HCT116 (cell line): ENCODE data around the gene TNFRSF18. TPM values are rescaled to one million over a fixed set of nuclear protein-coding genes. Genes with fewer than 3 reads are reported as not detected.

Experiments used
- ATAC-seq: fragments of 200-7000 bp; cut with Tn5 transposase; 2 replicates; pipeline ENCODE4 v1.9.1; 2020; ENCODE audit warnings: mild to moderate bottlenecking, moderate library complexity
- BruUV-seq: library from RNA; stranded (reverse); fragments of 400-500 nt; replicated peaks from 2 replicates; lab custom pipeline; 2021; lab: Mats Ljungman, UMichigan
- CTCF ChIA-PET: fragments of 300-600 bp; sonication (Branson Sonifier 250); formaldehyde crosslinking; loops from one replicate; lab custom pipeline; 2021; ENCODE audit warnings: antibody characterized with exemption; lab: Charles Lee
- POLR2A ChIA-PET: fragments of 300-600, 350-600 bp; sonication (Branson Sonifier 250); formaldehyde crosslinking; loops from one replicate; lab custom pipeline; 2021; ENCODE audit warnings: antibody characterized with exemption; lab: Charles Lee
- RAD21 ChIA-PET, 2 experiments: fragments of 300-600 bp; sonication (Branson Sonifier 250); formaldehyde crosslinking; loops; one replicate each; lab custom pipeline; 2023; ENCODE audit warnings: low total read pairs in 2 of 2; ENCODE audit not compliant: uncharacterized antibody in 2 of 2, unreplicated experiment in 2 of 2, low non-redundant PET in 1 of 2; lab: Charles Lee
- DNase-seq: peaks from one replicate; pipeline ENCODE4 v3.0.0-alpha.2; 2010; ENCODE audit warnings: low read depth, low spot score
- H2AFZ ChIP-seq: fragments of 200-600 bp; shearing (Covaris generic), sonication (generic); 2 replicates; pipeline ENCODE4 v1.6.1; 2017; ENCODE audit warnings: low read depth, mixed run types, mixed read lengths, antibody characterized with exemption, low read length; ENCODE audit not compliant: poor library complexity, severe bottlenecking
- H3K27ac ChIP-seq: 2 replicates; pipeline ENCODE4 v1.5.1; 2012; ENCODE audit warnings: low read depth, low read length
- H3K27me3 ChIP-seq: fragments of 200-600 bp; sonication (generic); 2 replicates; pipeline ENCODE4 v1.6.1; 2016; ENCODE audit warnings: mixed run types, low read length, mixed read lengths; ENCODE audit not compliant: insufficient read depth
- H3K36me3 ChIP-seq, 2 experiments: fragments of 200-500 bp in 1 of 2; fragments of 200-600 bp in 1 of 2; sonication (Bioruptor generic) in 1 of 2; sonication (generic) in 1 of 2; 2 replicates each; pipeline versions ENCODE4 v1.5.1 to v1.6.1; 2014 to 2016; ENCODE audit warnings: low read length in 2 of 2, inconsistent platforms in 1 of 2, mixed read lengths in 1 of 2, mixed run types in 1 of 2; ENCODE audit not compliant: insufficient read depth in 2 of 2, control insufficient read depth in 1 of 2
- H3K4me1 ChIP-seq, 2 experiments: fragments of 200-600 bp in 1 of 2; sonication (generic) in 1 of 2; 2 replicates each; pipeline versions ENCODE4 v1.5.1 to v1.6.1; 2012 to 2017; ENCODE audit warnings: low read length in 2 of 2, inconsistent platforms in 1 of 2, mild to moderate bottlenecking in 1 of 2, mixed read lengths in 1 of 2, mixed run types in 1 of 2, moderate library complexity in 1 of 2; ENCODE audit not compliant: insufficient read depth in 2 of 2, control insufficient read depth in 1 of 2
- H3K4me2 ChIP-seq: fragments of 200-600 bp; sonication (generic); 2 replicates; pipeline ENCODE4 v1.6.1; 2017; ENCODE audit warnings: mixed run types, low read length, mixed read lengths
- H3K4me3 ChIP-seq, 2 experiments: fragments of 200-600 bp in 1 of 2; sonication (generic) in 1 of 2; replicated peaks in 1 of 2; 2 replicates each; pipeline ENCODE4 v1.5.1; 2011 to 2016; ENCODE audit warnings: low read length in 2 of 2, control low read depth in 1 of 2, low read depth in 1 of 2, mild to moderate bottlenecking in 1 of 2, mixed read lengths in 1 of 2, mixed run types in 1 of 2
- H3K79me2 ChIP-seq: fragments of 200-600 bp; sonication (generic); 2 replicates; pipeline ENCODE4 v1.6.1; 2017; ENCODE audit warnings: mild to moderate bottlenecking, mixed run types, low read length, moderate library complexity, mixed read lengths; ENCODE audit not compliant: insufficient read depth
- H3K9ac ChIP-seq: fragments of 200-600 bp; sonication (generic); 2 replicates; pipeline ENCODE4 v1.6.1; 2016; ENCODE audit warnings: low read length, mixed read lengths
- H3K9me2 ChIP-seq: fragments of 200-600 bp; sonication (generic), shearing (Covaris generic); 2 replicates; pipeline ENCODE4 v1.6.1; 2017; ENCODE audit warnings: mixed run types, mild to moderate bottlenecking, moderate library complexity; ENCODE audit not compliant: insufficient read depth
- H3K9me3 ChIP-seq, 2 experiments: fragments of 200-500 bp in 1 of 2; fragments of 200-600 bp in 1 of 2; sonication (Bioruptor generic) in 1 of 2; sonication (generic) in 1 of 2; 2 replicates each; pipeline ENCODE4 v1.6.1; 2014 to 2017; ENCODE audit warnings: low read length in 2 of 2, mixed read lengths in 2 of 2, inconsistent platforms in 1 of 2, low read depth in 1 of 2, mild to moderate bottlenecking in 1 of 2, mixed run types in 1 of 2, moderate library complexity in 1 of 2; ENCODE audit not compliant: control insufficient read depth in 1 of 2, insufficient read depth in 1 of 2
- H4K20me1 ChIP-seq: fragments of 200-600 bp; sonication (generic), shearing (Covaris generic); 2 replicates; pipeline ENCODE4 v1.6.1; 2017; ENCODE audit warnings: mixed run types, mild to moderate bottlenecking, moderate library complexity; ENCODE audit not compliant: insufficient read depth
- CTCF ChIP-seq, 3 experiments: fragments of 200-600 bp in 1 of 3; sonication (generic) in 1 of 3; IDR thresholded peaks in 2 of 3; conservative IDR thresholded peaks in 1 of 3; 2 replicates each; pipeline ENCODE4 v1.5.1; 2012 to 2017; ENCODE audit warnings: low read depth in 2 of 3, low read length in 2 of 3, antibody characterized with exemption in 1 of 3, borderline replicate concordance in 1 of 3, control low read depth in 1 of 3, mild to moderate bottlenecking in 1 of 3, mixed read lengths in 1 of 3, mixed run types in 1 of 3, moderate library complexity in 1 of 3; ENCODE audit not compliant: insufficient read depth in 1 of 3
- EGR1 ChIP-seq: IDR thresholded peaks from 2 replicates; pipeline ENCODE4 v1.6.1; 2012; ENCODE audit warnings: low read depth
- ELF1 ChIP-seq: IDR thresholded peaks from 2 replicates; pipeline ENCODE4 v1.6.1; 2012; ENCODE audit warnings: low read depth, borderline replicate concordance
- FOSL1 ChIP-seq: IDR thresholded peaks from 2 replicates; pipeline ENCODE4 v1.6.1; 2012; ENCODE audit warnings: low read depth
- POLR2A ChIP-seq: IDR thresholded peaks from 2 replicates; pipeline ENCODE4 v1.7.0; 2011; ENCODE audit warnings: borderline replicate concordance; ENCODE audit not compliant: insufficient read depth, insufficient read length; ENCODE audit errors: extremely low read depth
- TCF7L2 ChIP-seq: IDR thresholded peaks from 2 replicates; pipeline ENCODE4 v1.7.0; 2011; ENCODE audit warnings: borderline replicate concordance, inconsistent platforms; ENCODE audit not compliant: insufficient read depth, insufficient read length; ENCODE audit errors: extremely low read depth
- YY1 ChIP-seq: IDR thresholded peaks from 2 replicates; pipeline ENCODE4 v1.6.1; 2011; ENCODE audit warnings: low read length, low read depth, moderate library complexity, mild to moderate bottlenecking; ENCODE audit not compliant: insufficient replicate concordance; ENCODE audit errors: extremely low read depth
- ZFX ChIP-seq: fragments of 450-650 bp; IDR thresholded peaks from 2 replicates; pipeline ENCODE4 v1.6.1; 2017
- intact Hi-C: fragments of 100-400 bp; cut with micrococcal nuclease; formaldehyde crosslinking; loops from 2 replicates; pipeline ENCODE4 v1.10.0; 2022
- total RNA-seq: library from RNA; stranded (reverse); gene quantifications from one replicate; pipeline ENCODE4 v1.2.1, GENCODE V29; 2021; ENCODE audit not compliant: unreplicated experiment

TNFRSF18 gene
- total RNA-seq, 1 experiment from 2014 or later: 56.2 TPM

DNA sequence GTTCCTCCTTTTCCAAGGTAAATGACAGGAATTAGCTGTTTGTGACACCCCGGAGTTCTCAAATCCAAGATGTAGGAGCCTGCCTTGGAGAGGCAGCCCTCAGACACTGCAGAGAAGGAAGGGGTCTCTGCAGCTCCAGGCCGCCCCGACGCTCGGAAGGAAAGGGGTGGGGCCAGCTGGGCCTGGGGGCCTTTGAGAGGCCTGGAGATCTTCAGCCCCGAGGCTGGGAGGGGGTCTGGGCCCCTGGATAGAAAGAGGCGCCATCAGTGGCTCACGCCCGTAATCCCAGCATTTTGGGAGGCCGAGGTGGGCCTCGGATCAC is 1.1 kb upstream of the TNFRSF18 start:
- H3K4me3 ChIP-seq: peak overlapping the region; percentile 9 to 67; a peak in 2 of 4 replicates
- no peaks in the 10 kb centered on the region for H3K9me3 ChIP-seq
- H3K4me2 ChIP-seq: peak overlapping the region; percentile 97
- DNase-seq (no peak), ATAC-seq (no peak)
- ChIA-PET POLR2A (no interaction called here), RAD21 (no interaction called here), CTCF (no interaction called here)
- H3K27me3 ChIP-seq: no peaks in the 10 kb centered on the region
- no peaks in the 10 kb centered on the region for H3K36me3 ChIP-seq
- peaks cover 30 to 38% of the 10 kb centered on the region in 2 experiments for H3K4me1 ChIP-seq
- peak overlapping the region; percentile 94 for H3K27ac ChIP-seq
- H3K9me2 ChIP-seq: no peaks in the 10 kb centered on the region
- intact Hi-C loops: loop anchor here (5.0 kb wide), 1 partner anchor 45 kb away; no protein-coding TSS in a partner anchor
- peaks cover 8% of the 10 kb centered on the region; the same call in 1 of the 2 replicates for H3K79me2 ChIP-seq
- no peaks in the 10 kb centered on the region for H4K20me1 ChIP-seq
- no TSS peak for BruUV-seq
- TF ChIP-seq TCF7L2: no peak
- TF ChIP-seq POLR2A: no peak
- no peak for TF ChIP-seq FOSL1
- TF ChIP-seq ELF1: no peak
- no peak for TF ChIP-seq ZFX
- TF ChIP-seq EGR1: no peak
- no peak overlapping the region for H2AFZ ChIP-seq
- no peak overlapping the region; the same call in 1 of the 2 replicates for H3K9ac ChIP-seq

GRCh38 chr1:1206966-1207531 is 657 bp upstream of the TNFRSF18 start:
- TF ChIP-seq YY1 (no peak), CTCF (IDR thresholded peaks at IDR 0.05 in 2 of 3, conservative IDR thresholded peaks at IDR 0.05 in 1 of 3; ENCODE audit: borderline replicate concordance in 1 of 3, insufficient read depth in 1 of 3, low read depth in 2 of 3, low read length in 2 of 3) (peak in 1 of 3 experiments; percentile 23; a peak in 2 of 6 replicates)
- TF ChIP-seq, all 23 proteins: peak for 1
- Histone ChIP-seq H3K79me2 (peaks cover 8% of the 10 kb centered on the region; the same call in 1 of the 2 replicates), H3K4me2 (peak overlapping the region; percentile 97), H3K9me2 (no peaks in the 10 kb centered on the region), H4K20me1 (no peaks in the 10 kb centered on the region), H3K27me3 (no peaks in the 10 kb centered on the region), H3K36me3 (no peaks in the 10 kb centered on the region), H2AFZ (no peak overlapping the region), H3K4me1 (peaks cover 30 to 38% of the 10 kb centered on the region in 2 experiments), H3K4me3 (peak overlapping the region; percentile 67 to 70), H3K9ac (peak overlapping the region; percentile 83), H3K9me3 (no peaks in the 10 kb centered on the region), H3K27ac (peak overlapping the region; percentile 94; the same call in 1 of the 2 replicates)
- intact Hi-C loops: loop anchor here (5.0 kb wide), 1 partner anchor 45 kb away; no protein-coding TSS in a partner anchor
- ChIA-PET CTCF (no interaction called here), POLR2A (no interaction called here), RAD21 (no interaction called here)
- ATAC-seq: peak; percentile 35
- no TSS peak for BruUV-seq
- no peak for DNase-seq
